HG03280 (cell line): ENCODE measurements around the gene B3GNT9.

ENCODE experiments used
- ATAC-seq: cut with Tn5 transposase; IDR thresholded peaks from one replicate; pipeline ENCODE4 v1.9.1; 2021; ENCODE audit warnings: mild to moderate bottlenecking, moderate library complexity; ENCODE audit not compliant: unreplicated experiment

The B3GNT9 gene

GRCh38 chr16:67169011-67169451 is 18.2 kb upstream of the B3GNT9 start:
- ATAC-seq = no peak

GRCh38 chr16:67167588-67167987 is 16.8 kb upstream of the B3GNT9 start:
- ATAC-seq = no peak

GRCh38 chr16:67166598-67167168 is 15.9 kb upstream of the B3GNT9 start:
- no peak for ATAC-seq

GRCh38 chr16:67166110-67166547 is 15.3 kb upstream of the B3GNT9 start:
- no peak for ATAC-seq

- no peak for ATAC-seq
These were observed 14.6 kb upstream of the B3GNT9 start for GRCh38 chr16:67165121-67166078.

GRCh38 chr16:67164599-67165061 is 13.8 kb upstream of the B3GNT9 start, which contains the start of gene HSF4:
Gene HSF4, plus strand, starts transcription at chr16:67164745. Its CDS starts 67 bp downstream, at chr16:67164812.
- ATAC-seq = no peak

GRCh38 chr16:67163999-67164558 is 13.3 kb upstream of the B3GNT9 start:
- ATAC-seq = no peak

- no peak for ATAC-seq
These were observed 12.6 kb upstream of the B3GNT9 start for GRCh38 chr16:67163164-67163998.

GRCh38 chr16:67162506-67163163 is 11.8 kb upstream of the B3GNT9 start:
- ATAC-seq = no peak

GRCh38 chr16:67161595-67162058 is 10.8 kb upstream of the B3GNT9 start:
- no peak for ATAC-seq

- ATAC-seq = peak; percentile 31
These were observed 8.1 kb upstream of the B3GNT9 start for GRCh38 chr16:67158637-67159600.

- no peak for ATAC-seq
These were observed 7.3 kb upstream of the B3GNT9 start for GRCh38 chr16:67157892-67158635.

- no peak for ATAC-seq
These were observed 6.4 kb upstream of the B3GNT9 start for GRCh38 chr16:67157106-67157748.

- no peak for ATAC-seq
These were observed 5.5 kb upstream of the B3GNT9 start for GRCh38 chr16:67156143-67156844.

GRCh38 chr16:67155295-67156142 is 4.7 kb upstream of the B3GNT9 start:
- peak; percentile 21 for ATAC-seq
